HG03175 (cell line): ENCODE results near the gene JPH4.

ENCODE experiments used
- ATAC-seq: cut with Tn5 transposase; IDR thresholded peaks from one replicate; pipeline ENCODE4 v1.9.1; 2021; ENCODE audit warnings: mild to moderate bottlenecking, moderate library complexity; ENCODE audit not compliant: unreplicated experiment

JPH4 gene

GRCh38 chr14:23532658-23533057 is 45.9 kb downstream of the JPH4 start:
- no peak for ATAC-seq

GRCh38 chr14:23531391-23531790 is 47.2 kb downstream of the JPH4 start:
- ATAC-seq: no peak

- no peak for ATAC-seq
Observed at GRCh38 chr14:23530375-23531055, 48.1 kb downstream of the JPH4 start.

GRCh38 chr14:23529016-23529415 is 49.6 kb downstream of the JPH4 start:
- no peak for ATAC-seq

- ATAC-seq: no peak
Observed at GRCh38 chr14:23528555-23528954, 50.0 kb downstream of the JPH4 start.

- no peak for ATAC-seq
Observed at GRCh38 chr14:23525611-23526010, 53.0 kb downstream of the JPH4 start.

- no peak for ATAC-seq
Observed at GRCh38 chr14:23524954-23525353, 53.6 kb downstream of the JPH4 start.

GRCh38 chr14:23523229-23524016 is 55.2 kb downstream of the JPH4 start:
- ATAC-seq: no peak

- no peak for ATAC-seq
Observed at GRCh38 chr14:23522643-23523198, 55.9 kb downstream of the JPH4 start.

- ATAC-seq: no peak
Observed at GRCh38 chr14:23521785-23522640, 56.6 kb downstream of the JPH4 start.

- no peak for ATAC-seq
Observed at GRCh38 chr14:23520899-23521533, 57.6 kb downstream of the JPH4 start.

- no peak for ATAC-seq
Observed at GRCh38 chr14:23518709-23519108, 59.9 kb downstream of the JPH4 start.
